ENCODE measurements around the gene ATXN10.
A peak's percentile ranks its signal among the peaks of the same experiment; 100 is the strongest.

ATXN10 gene

GRCh38 chr22:45830531-45831245, 159.1 kb downstream of the ATXN10 start:
- Histone ChIP-seq H3K9me3 (ENCODE audit: insufficient read depth, low read length, severe bottlenecking) (no peaks in the 10 kb centered on the region), H4K20me1 (ENCODE audit: insufficient read depth, low read length) (0 out of 2 replicates have a peak, but pooled peaks cover 22% of the 10 kb centered on the region), H3K4me2 (ENCODE audit: insufficient read depth, low read length) (no peak overlapping the region), H2AFZ (ENCODE audit: low read depth, low read length) (no peak overlapping the region), H3K79me2 (ENCODE audit: insufficient read depth, low read length) (no peaks in the 10 kb centered on the region), H3K27me3 (ENCODE audit: insufficient read depth, low read length, poor library complexity) (no peaks in the 10 kb centered on the region), H3K36me3 (ENCODE audit: insufficient read depth, low read length) (peaks cover 17% of the 10 kb centered on the region; the same call in 1 of the 2 replicates), H3K27ac (ENCODE audit: low read length) (no peak overlapping the region), H3K4me1 (ENCODE audit: insufficient read depth, low read length) (no peaks in the 10 kb centered on the region), H3K9ac (ENCODE audit: low read depth, low read length) (no peak overlapping the region), H3K4me3 (ENCODE audit: low read depth in 1 of 2, low read length in 2 of 2) (no peak overlapping the region)
- TF ChIP-seq EZH2 (IDR thresholded peaks at IDR 0.05; ENCODE audit: borderline replicate concordance, low read depth, low read length, severe bottlenecking) (no peak), CTCF (IDR thresholded peaks at IDR 0.05; ENCODE audit: borderline replicate concordance, extremely low read depth, low read length, poor library complexity, severe bottlenecking) (no peak)
- no peak for DNase-seq
- ATAC-seq (ENCODE audit: insufficient read depth, low read depth) = no peak

GRCh38 chr22:45831394-45831793, 159.8 kb downstream of the ATXN10 start:
- H3K27ac ChIP-seq (ENCODE audit: low read length) = no peak overlapping the region
- ATAC-seq (ENCODE audit: insufficient read depth, low read depth) (no peak), DNase-seq (no peak)
- no peak overlapping the region for H3K4me3 ChIP-seq (ENCODE audit: low read depth in 1 of 2, low read length in 2 of 2)
- H2AFZ ChIP-seq (ENCODE audit: low read depth, low read length) = no peak overlapping the region
- H4K20me1 ChIP-seq (ENCODE audit: insufficient read depth, low read length) = 0 out of 2 replicates have a peak, but pooled peaks cover 22% of the 10 kb centered on the region
- no peaks in the 10 kb centered on the region for H3K79me2 ChIP-seq (ENCODE audit: insufficient read depth, low read length)
- no peak overlapping the region for H3K9ac ChIP-seq (ENCODE audit: low read depth, low read length)
- no peaks in the 10 kb centered on the region for H3K4me1 ChIP-seq (ENCODE audit: insufficient read depth, low read length)
- H3K4me2 ChIP-seq (ENCODE audit: insufficient read depth, low read length) = no peak overlapping the region
- H3K36me3 ChIP-seq (ENCODE audit: insufficient read depth, low read length) = peaks cover 17% of the 10 kb centered on the region; the same call in 1 of the 2 replicates
- TF ChIP-seq CTCF (IDR thresholded peaks at IDR 0.05; ENCODE audit: borderline replicate concordance, extremely low read depth, low read length, poor library complexity, severe bottlenecking) (peak; percentile 31), EZH2 (IDR thresholded peaks at IDR 0.05; ENCODE audit: borderline replicate concordance, low read depth, low read length, severe bottlenecking) (no peak)
- H3K27me3 ChIP-seq (ENCODE audit: insufficient read depth, low read length, poor library complexity) = no peaks in the 10 kb centered on the region
- H3K9me3 ChIP-seq (ENCODE audit: insufficient read depth, low read length, severe bottlenecking) = no peaks in the 10 kb centered on the region

DNA sequence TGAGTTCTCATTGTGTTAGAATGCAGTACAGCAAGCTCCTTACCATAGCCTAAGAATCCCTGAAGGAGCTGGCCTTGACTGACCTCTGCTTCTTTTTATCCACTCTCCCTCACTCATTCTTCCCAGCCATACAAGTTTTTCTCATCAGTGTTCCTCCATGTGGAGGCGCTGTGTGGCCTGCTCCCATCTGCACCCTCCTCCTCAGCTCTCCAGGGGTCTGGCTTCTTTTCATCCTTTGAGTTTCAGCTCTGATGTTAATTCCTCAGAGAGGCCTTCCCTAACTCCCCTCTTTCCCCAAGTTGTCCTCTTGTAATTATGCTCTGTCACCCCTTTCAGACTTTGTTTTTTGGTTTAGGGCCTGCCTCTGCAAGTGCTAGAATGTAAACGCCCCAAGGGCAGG, 160.5 kb downstream of the ATXN10 start:
- no peaks in the 10 kb centered on the region for H3K27me3 ChIP-seq (ENCODE audit: insufficient read depth, low read length, poor library complexity)
- no peak overlapping the region for H3K4me3 ChIP-seq (ENCODE audit: low read depth in 1 of 2, low read length in 2 of 2)
- peaks cover 17% of the 10 kb centered on the region; the same call in 1 of the 2 replicates for H3K36me3 ChIP-seq (ENCODE audit: insufficient read depth, low read length)
- no peak overlapping the region for H3K9ac ChIP-seq (ENCODE audit: low read depth, low read length)
- ATAC-seq (ENCODE audit: insufficient read depth, low read depth) (no peak), DNase-seq (no peak)
- no peaks in the 10 kb centered on the region for H3K79me2 ChIP-seq (ENCODE audit: insufficient read depth, low read length)
- TF ChIP-seq EZH2 (IDR thresholded peaks at IDR 0.05; ENCODE audit: borderline replicate concordance, low read depth, low read length, severe bottlenecking) (no peak), CTCF (IDR thresholded peaks at IDR 0.05; ENCODE audit: borderline replicate concordance, extremely low read depth, low read length, poor library complexity, severe bottlenecking) (peak; percentile 25)
- no peak overlapping the region for H3K4me2 ChIP-seq (ENCODE audit: insufficient read depth, low read length)
- no peaks in the 10 kb centered on the region for H3K4me1 ChIP-seq (ENCODE audit: insufficient read depth, low read length)
- H4K20me1 ChIP-seq (ENCODE audit: insufficient read depth, low read length) = 0 out of 2 replicates have a peak, but pooled peaks cover 22% of the 10 kb centered on the region
- no peaks in the 10 kb centered on the region for H3K9me3 ChIP-seq (ENCODE audit: insufficient read depth, low read length, severe bottlenecking)
- H2AFZ ChIP-seq (ENCODE audit: low read depth, low read length) = no peak overlapping the region
- no peak overlapping the region for H3K27ac ChIP-seq (ENCODE audit: low read length)
